GM12878 (cell line): ENCODE measurements around the gene CTBP1. TPM values are rescaled to one million over a fixed set of nuclear protein-coding genes. Genes with fewer than 3 reads are reported as not detected.

Source experiments
- ATAC-seq: fragments of 200-7000 bp; cut with Tn5 transposase; 3 replicates; pipeline ENCODE4 v1.9.1; 2020; ENCODE audit warnings: mild to moderate bottlenecking, moderate library complexity
- BruUV-seq: library from RNA; stranded (reverse); fragments of 400-500 nt; replicated peaks from 2 replicates; lab custom pipeline; 2021; lab: Mats Ljungman, UMichigan
- CTCF ChIA-PET: fragments of 300-600 bp; sonication (Branson Sonifier 250); formaldehyde crosslinking; extraction: SDS; loops from one replicate; lab custom pipeline; 2021; ENCODE audit warnings: inconsistent platforms; lab: Yijun Ruan, JAX
- POLR2A ChIA-PET: fragments of 350-600 bp; formaldehyde crosslinking; extraction: SDS; loops from one replicate; lab custom pipeline; 2021; ENCODE audit warnings: inconsistent platforms; lab: Charles Lee
- RAD21 ChIA-PET: fragments of 300-600 bp; sonication (Branson Sonifier 250); formaldehyde crosslinking; loops from one replicate; lab custom pipeline; 2023; ENCODE audit warnings: antibody characterized with exemption; ENCODE audit not compliant: unreplicated experiment; lab: Charles Lee
- SMC1A ChIA-PET: fragments of 300-600 bp; sonication (Branson Sonifier 250); formaldehyde crosslinking; loops from one replicate; lab custom pipeline; 2023; ENCODE audit not compliant: unreplicated experiment, uncharacterized antibody; lab: Charles Lee
- DNase-seq: peaks from one replicate; pipeline ENCODE4 v3.0.0-alpha.2; 2011; ENCODE audit warnings: low read depth, low spot score
- FAIRE-seq: peaks from 3 replicates; lab custom pipeline; 2011; peaks lifted over from hg19 to GRCh38; lab: Jason Lieb, UNC
- H2AFZ ChIP-seq: 2 replicates; pipeline ENCODE4 v1.6.0; 2011; ENCODE audit warnings: low read depth, low read length, control low read depth; ENCODE audit not compliant: control insufficient read depth
- H3K27ac ChIP-seq: 2 replicates; pipeline ENCODE4 v1.5.1; 2011; ENCODE audit warnings: control low read depth; ENCODE audit not compliant: control insufficient read depth, insufficient read depth
- H3K27me3 ChIP-seq, 2 experiments: replicated peaks in 1 of 2; 2 replicates each; pipeline versions ENCODE4 v1.6.0 to v1.6.1; 2011; ENCODE audit warnings: low read length in 1 of 2; ENCODE audit not compliant: control insufficient read depth in 2 of 2, insufficient read depth in 2 of 2
- H3K36me3 ChIP-seq, 2 experiments: 2 replicates each; pipeline ENCODE4 v1.5.1; 2011; ENCODE audit warnings: low read length in 1 of 2; ENCODE audit not compliant: control insufficient read depth in 2 of 2, insufficient read depth in 2 of 2
- H3K4me1 ChIP-seq: 2 replicates; pipeline ENCODE4 v1.6.1; 2011; ENCODE audit warnings: mild to moderate bottlenecking, low read length, moderate library complexity, mixed read lengths; ENCODE audit not compliant: control insufficient read depth, insufficient read depth
- H3K4me2 ChIP-seq: 2 replicates; pipeline ENCODE4 v1.6.0; 2011; ENCODE audit warnings: control low read depth; ENCODE audit not compliant: control insufficient read depth, insufficient read depth
- H3K4me3 ChIP-seq: fragments of 200-600 bp; sonication (generic); 2 replicates; pipeline ENCODE4 v1.5.1; 2016
- H3K79me2 ChIP-seq: 2 replicates; pipeline ENCODE4 v1.6.0; 2011; ENCODE audit warnings: low read length; ENCODE audit not compliant: control insufficient read depth, insufficient read depth
- H3K9ac ChIP-seq: 2 replicates; pipeline ENCODE4 v1.8.0; 2011; ENCODE audit warnings: low read length, control low read depth, mixed read lengths; ENCODE audit not compliant: control insufficient read depth, insufficient read depth
- H3K9me3 ChIP-seq: replicated peaks from 3 replicates; pipeline ENCODE4 v1.5.1; 2011; ENCODE audit warnings: mild to moderate bottlenecking, low read length; ENCODE audit not compliant: control insufficient read depth, insufficient read depth
- H4K20me1 ChIP-seq: 2 replicates; pipeline ENCODE4 v1.6.0; 2011; ENCODE audit not compliant: control insufficient read depth, insufficient read depth
- CUX1 ChIP-seq: IDR thresholded peaks from 2 replicates; pipeline ENCODE4 v1.6.1; 2012; ENCODE audit warnings: improper control_type of control experiment, low read depth, low read length; ENCODE audit not compliant: insufficient replicate concordance
- USF2 ChIP-seq: IDR thresholded peaks from 2 replicates; pipeline ENCODE4 v1.6.1; 2011; ENCODE audit warnings: low read depth, low read length, improper control_type of control experiment, borderline replicate concordance
- WGBS: methylation state at CpG from one replicate; pipeline ENCODE4 v1.1.6; 2016; ENCODE audit warnings: low lambda C conversion rate; ENCODE audit not compliant: insufficient replicate concordance, insufficient coverage; ENCODE audit errors: missing lambda C conversion rate; 5-methylcytosine and 5-hydroxymethylcytosine counted together
- in situ Hi-C: fragments of 300-500 bp; cut with MboI; formaldehyde crosslinking; loops from 9 replicates; pipeline ENCODE4 v1.14.3; 2018; ENCODE audit warnings: mixed read lengths
- intact Hi-C: fragments of 100-400 bp; cut with micrococcal nuclease; formaldehyde crosslinking; loops from one replicate; pipeline ENCODE4 v1.14.2; 2022; ENCODE audit not compliant: unreplicated experiment
- polyA plus RNA-seq, 11 experiments: library from polyadenylated mRNA; depleted of rRNA in 4 of 11; unstranded in 6 of 11; stranded (reverse) in 5 of 11; fragments of >200 nt; fragmentation: Nextera tagmentation in 4 of 11; fragmentation: Illumina TruSeq in 1 of 11; extraction: Ambion mirVana in 4 of 11; extraction: Trizol in 1 of 11; gene quantifications; 1 replicate in 1 of 11; 2 replicates in 10 of 11; pipeline versions ENCODE4 v1.2.1 to v1.2.3, GENCODE V29; 2011 to 2016; ENCODE audit warnings: inconsistent platforms in 2 of 11, missing spikeins in 2 of 11, low read depth in 1 of 11
- total RNA-seq, 4 experiments: library from RNA; depleted of rRNA in 3 of 4; stranded (reverse); fragments of >200 nt in 3 of 4; fragmentation: Illumina TruSeq in 1 of 4; extraction: Trizol in 1 of 4; gene quantifications; 2 replicates each; pipeline versions ENCODE4 v1.2.1 to v1.2.3, GENCODE V29; 2013 to 2021

The CTBP1 gene
- total and polyA plus RNA-seq, 10 of the 15 experiments (the other 5 are each of a cell fraction or from before 2014, with no cell fraction given) = 7.4 to 182 (median 63.1) TPM

GRCh38 chr4:1204828-1205585 lies 43.9 kb downstream of the CTBP1 start:
- H4K20me1 ChIP-seq = no peaks in the 10 kb centered on the region
- H3K9ac ChIP-seq = no peak overlapping the region
- RAD21 ChIA-PET = interaction anchor here (0.5 kb wide), 1 partner anchor 19 kb away, joined by 4 read pairs; no protein-coding TSS in a partner anchor
- no peak overlapping the region for H3K4me2 ChIP-seq
- no peaks in the 10 kb centered on the region for H3K27me3 ChIP-seq
- H3K27ac ChIP-seq = no peak overlapping the region
- no peak overlapping the region for H3K4me3 ChIP-seq
- in situ Hi-C loops = no loop called here
- H3K36me3 ChIP-seq = no peaks in the 10 kb centered on the region; a peak in 2 of 4 replicates
- peaks cover 13% of the 10 kb centered on the region for H3K79me2 ChIP-seq
- intact Hi-C loops = loop anchor here (5.0 kb wide), 2 partner anchors 42 to 62 kb away; partner anchors contain the start of gene CTBP1
- SMC1A ChIA-PET = interaction anchor here (1.3 to 2.6 kb wide), 3 partner anchors 15 to 42 kb away, joined by 5 to 18 read pairs (median 7); no protein-coding TSS in a partner anchor
- H2AFZ ChIP-seq = no peak overlapping the region
- CTCF ChIA-PET = interaction anchor here (1.6 kb wide), 1 partner anchor 9 kb away, joined by 4 read pairs; no protein-coding TSS in a partner anchor
- POLR2A ChIA-PET = no interaction called here
- DNase-seq (no peak), ATAC-seq (no peak), FAIRE-seq (no peak)
- no TSS peak for BruUV-seq
- WGBS = 93% methylated on average over 25 of the region's 25 CpGs
- H3K9me3 ChIP-seq = peaks cover 2% of the 10 kb centered on the region; the same call in 1 of the 3 replicates
- TF ChIP-seq USF2 (no peak), CUX1 (no peak)
- H3K4me1 ChIP-seq = peaks cover 38% of the 10 kb centered on the region
